Testis (tissue), 3 donors: Measurements from ENCODE around the gene UBASH3A. TPM values are rescaled to one million over a fixed set of nuclear protein-coding genes. Genes with fewer than 3 reads are reported as not detected.

Source experiments
- DNase-seq: peaks from one replicate; pipeline ENCODE4 v3.0.0-alpha.2; 2019
- H3K27ac ChIP-seq, 2 donors: fragments of 200-600 bp; sonication (generic); one replicate each; pipeline ENCODE4 v1.5.1; 2019
- H3K27me3 ChIP-seq: fragments of 200-600 bp; sonication (generic); one replicate; pipeline ENCODE4 v1.5.1; 2019
- H3K36me3 ChIP-seq: fragments of 200-600 bp; sonication (generic); one replicate; pipeline ENCODE4 v1.5.1; 2017; ENCODE audit warnings: low read depth; ENCODE audit errors: missing control alignments
- H3K4me1 ChIP-seq: fragments of 200-600 bp; sonication (generic); one replicate; pipeline ENCODE4 v1.5.1; 2019
- H3K4me3 ChIP-seq, 2 donors: fragments of 200-600 bp; sonication (generic); one replicate each; pipeline ENCODE4 v1.5.1; 2017 to 2019
- H3K9me3 ChIP-seq: fragments of 200-600 bp; sonication (generic); one replicate; pipeline ENCODE4 v1.5.1; 2017
- CTCF ChIP-seq, 3 experiments: fragments of 450-650 bp in 2 of 3; fragments of 200-600 bp in 1 of 3; sonication (generic) in 1 of 3; IDR thresholded peaks; one replicate each; pipeline ENCODE4 v1.5.1; 2016 to 2019; ENCODE audit warnings: antibody characterized with exemption in 3 of 3, mild to moderate bottlenecking in 2 of 3, moderate library complexity in 1 of 3
- POLR2A ChIP-seq: fragments of 450-650 bp; IDR thresholded peaks from one replicate; pipeline ENCODE4 v1.6.1; 2017; ENCODE audit warnings: antibody characterized with exemption, mild to moderate bottlenecking, moderate library complexity
- WGBS, 2 donors: methylation state at CpG; one replicate each; pipeline ENCODE4 v1.1.5; 2018; 5-methylcytosine and 5-hydroxymethylcytosine counted together
- intact Hi-C: fragments of 100-400 bp; cut with DNase I; formaldehyde crosslinking; loops from one replicate; pipeline ENCODE4 v1.15.1; 2023; ENCODE audit warnings: low total_unique reads
- polyA plus RNA-seq: library from polyadenylated mRNA; stranded (reverse); fragments of 350-450 nt; fragmentation: Illumina TruSeq; extraction: RNeasy Lipid Tissue Mini Kit (QIAGEN cat#74804); gene quantifications from one replicate; pipeline ENCODE4 v1.2.3, GENCODE V29; 2014; ENCODE audit warnings: low read depth, low replicate concordance; ENCODE audit not compliant: insufficient read depth
- total RNA-seq, 2 donors: library from RNA; depleted of rRNA; stranded (reverse); fragments of >200 nt; gene quantifications; one replicate each; pipeline ENCODE4 v1.2.3, GENCODE V29; 2016

Gene UBASH3A
- total and polyA plus RNA-seq, 3 donors from 2014 or later = 0.39 to 1.4 (median 0.40) TPM

DNA sequence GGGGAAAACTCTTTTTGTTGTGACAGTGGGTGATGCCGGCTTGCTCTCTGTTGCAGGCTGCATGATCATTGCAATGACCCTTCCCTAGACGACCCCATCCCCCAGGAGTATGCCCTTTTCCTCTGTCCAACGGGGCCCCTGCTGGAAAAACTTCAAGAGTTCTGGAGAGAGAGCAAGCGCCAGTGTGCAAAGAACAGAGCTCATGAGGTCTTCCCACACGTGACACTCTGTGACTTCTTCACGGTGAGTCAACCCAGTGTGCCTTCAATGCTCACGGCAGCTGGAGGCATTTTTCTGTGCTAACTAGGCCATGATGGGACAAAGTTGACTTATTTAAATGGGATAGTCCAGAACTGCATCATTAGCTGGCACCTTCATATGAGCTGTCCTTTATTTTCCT lies 5.7 kb downstream of the UBASH3A start:
- 83 to 87% methylated on average over 4 to 7 of the region's 7 CpGs for WGBS, 2 donors

GRCh38 chr21:42411197-42411869 lies 7.6 kb downstream of the UBASH3A start:
- DNase-seq = no peak
- intact Hi-C loops = no loop called here
- Histone ChIP-seq H3K9me3 (no peaks in the 10 kb centered on the region), H3K4me3 (no peak overlapping the region), H3K36me3 (no peaks in the 10 kb centered on the region), H3K27me3 (no peaks in the 10 kb centered on the region), H3K27ac (no peak overlapping the region), H3K4me1 (peaks cover 7% of the 10 kb centered on the region)
- WGBS, 2 donors = 57 to 79% methylated on average over 7 of the region's 7 CpGs
- no peak for TF ChIP-seq POLR2A
- TF ChIP-seq CTCF (IDR thresholded peaks at IDR 0.05) = no peak

More for the DNA sequence above, 5.7 kb downstream of the UBASH3A start:
- Histone ChIP-seq H3K4me3 (no peak overlapping the region), H3K27ac (no peak overlapping the region), H3K4me1 (no peaks in the 10 kb centered on the region), H3K27me3 (no peaks in the 10 kb centered on the region), H3K36me3 (no peaks in the 10 kb centered on the region), H3K9me3 (no peaks in the 10 kb centered on the region)
- intact Hi-C loops = no loop called here
- no peak for TF ChIP-seq POLR2A
- TF ChIP-seq CTCF (IDR thresholded peaks at IDR 0.05) = no peak
- no peak for DNase-seq

DNA sequence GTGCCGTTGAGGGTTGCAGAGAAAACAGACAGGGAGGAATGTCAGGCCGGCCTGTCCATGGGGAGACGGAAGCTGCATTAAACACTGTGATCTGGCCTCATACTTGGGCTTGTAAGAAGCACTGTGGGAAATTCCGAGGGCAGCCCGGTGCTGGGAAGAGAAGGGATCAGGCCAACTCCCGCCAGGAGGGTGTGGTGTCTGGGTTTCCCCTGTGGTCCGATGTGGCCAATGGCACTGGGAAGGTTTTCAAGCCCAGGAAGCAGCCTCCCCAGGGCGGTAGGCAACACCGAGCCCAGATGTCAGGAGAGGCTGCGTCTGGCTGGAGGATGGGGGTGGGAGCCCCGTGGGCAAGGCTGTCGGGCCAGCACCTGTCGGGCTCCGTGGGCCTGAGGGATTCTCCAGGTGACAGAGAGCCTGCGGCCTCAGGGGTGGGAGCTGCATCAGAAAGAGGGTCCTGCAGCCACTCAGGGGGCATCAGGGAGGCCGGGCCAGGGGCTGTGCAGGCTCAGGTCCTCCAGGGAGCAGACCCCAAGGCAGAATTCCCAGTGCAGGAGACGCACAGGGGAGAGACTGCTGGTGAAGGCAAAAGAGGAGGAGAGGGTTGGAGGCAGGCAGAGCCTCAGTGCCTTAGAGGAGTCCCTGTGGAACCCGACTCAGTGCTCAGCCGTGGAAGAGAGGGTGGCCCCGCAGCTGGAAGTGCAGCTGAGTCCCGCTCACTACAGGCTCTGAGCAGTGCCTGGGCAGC lies 8.4 kb downstream of the UBASH3A start:
- Histone ChIP-seq H3K27ac (no peak overlapping the region), H3K36me3 (no peaks in the 10 kb centered on the region), H3K27me3 (no peaks in the 10 kb centered on the region), H3K4me1 (peaks cover 7% of the 10 kb centered on the region), H3K4me3 (no peak overlapping the region), H3K9me3 (no peaks in the 10 kb centered on the region)
- TF ChIP-seq POLR2A (no peak), CTCF (IDR thresholded peaks at IDR 0.05) (no peak)
- no peak for DNase-seq
- 72 to 83% methylated on average over 13 to 21 of the region's 21 CpGs for WGBS, 2 donors
- intact Hi-C loops = no loop called here

DNA sequence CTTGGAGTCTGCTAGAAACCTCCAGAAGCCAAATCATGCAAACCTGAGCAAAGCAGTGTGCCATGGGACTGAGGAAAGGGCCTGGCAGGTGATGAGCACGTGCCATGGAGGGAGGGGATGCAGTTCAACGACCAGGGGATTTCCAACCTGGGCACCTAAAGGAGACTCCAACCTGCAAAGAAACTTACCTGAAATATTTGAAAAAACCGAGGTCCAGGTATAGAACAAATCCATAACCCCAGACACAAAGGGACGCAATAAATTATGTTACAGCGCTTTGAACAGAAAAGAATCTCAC lies 8.9 kb downstream of the UBASH3A start:
- WGBS, 2 donors = 89% methylated on average over 5 of the region's 5 CpGs
- intact Hi-C loops = no loop called here
- TF ChIP-seq CTCF (IDR thresholded peaks at IDR 0.05) (no peak), POLR2A (no peak)

More for the DNA sequence above, 8.9 kb downstream of the UBASH3A start:
- Histone ChIP-seq H3K27ac (no peak overlapping the region), H3K36me3 (no peaks in the 10 kb centered on the region), H3K4me3 (no peak overlapping the region), H3K9me3 (no peaks in the 10 kb centered on the region), H3K27me3 (no peaks in the 10 kb centered on the region), H3K4me1 (peaks cover 7% of the 10 kb centered on the region)
- no peak for DNase-seq
